ENCODE results near the gene ZNF879.

Gene ZNF879

GRCh38 chr5:178988436-178989220 lies 35.0 kb upstream of the ZNF879 start:
- no peak for TF ChIP-seq CTCF (IDR thresholded peaks at IDR 0.05; ENCODE audit: low read depth, low read length, missing control alignments)
- H3K4me3 ChIP-seq (ENCODE audit: low read depth, low read length) = no peak overlapping the region
- in situ Hi-C loops (cut with HindIII; ENCODE audit: low sequenced_read_pairs) = no loop called here
- DNase-seq (ENCODE audit: low read depth) = no peak

GRCh38 chr5:178989311-178989710 lies 34.3 kb upstream of the ZNF879 start:
- no peak for TF ChIP-seq CTCF (IDR thresholded peaks at IDR 0.05; ENCODE audit: low read depth, low read length, missing control alignments)
- H3K4me3 ChIP-seq (ENCODE audit: low read depth, low read length) = no peak overlapping the region
- no peak for DNase-seq (ENCODE audit: low read depth)
- in situ Hi-C loops (cut with HindIII; ENCODE audit: low sequenced_read_pairs) = no loop called here

- no peak for TF ChIP-seq CTCF (IDR thresholded peaks at IDR 0.05; ENCODE audit: low read depth, low read length, missing control alignments)
- no peak overlapping the region for H3K4me3 ChIP-seq (ENCODE audit: low read depth, low read length)
- DNase-seq (ENCODE audit: low read depth) = no peak
- in situ Hi-C loops (cut with HindIII; ENCODE audit: low sequenced_read_pairs) = no loop called here
These were observed 33.1 kb upstream of the ZNF879 start for GRCh38 chr5:178990491-178990890.

GRCh38 chr5:178991190-178992145 lies 32.1 kb upstream of the ZNF879 start:
- no peak overlapping the region for H3K4me3 ChIP-seq (ENCODE audit: low read depth, low read length)
- in situ Hi-C loops (cut with HindIII; ENCODE audit: low sequenced_read_pairs) = no loop called here
- DNase-seq (ENCODE audit: low read depth) = no peak
- no peak for TF ChIP-seq CTCF (IDR thresholded peaks at IDR 0.05; ENCODE audit: low read depth, low read length, missing control alignments)

GRCh38 chr5:178992291-178992895 lies 31.2 kb upstream of the ZNF879 start:
- in situ Hi-C loops (cut with HindIII; ENCODE audit: low sequenced_read_pairs) = no loop called here
- H3K4me3 ChIP-seq (ENCODE audit: low read depth, low read length) = no peak overlapping the region
- DNase-seq (ENCODE audit: low read depth) = no peak
- no peak for TF ChIP-seq CTCF (IDR thresholded peaks at IDR 0.05; ENCODE audit: low read depth, low read length, missing control alignments)

GRCh38 chr5:178993236-178993765 lies 30.3 kb upstream of the ZNF879 start:
- no peak for TF ChIP-seq CTCF (IDR thresholded peaks at IDR 0.05; ENCODE audit: low read depth, low read length, missing control alignments)
- in situ Hi-C loops (cut with HindIII; ENCODE audit: low sequenced_read_pairs) = no loop called here
- no peak overlapping the region for H3K4me3 ChIP-seq (ENCODE audit: low read depth, low read length)
- no peak for DNase-seq (ENCODE audit: low read depth)
